HG03196 (cell line): ENCODE measurements around the gene PIP5K1B.
A peak's percentile ranks its signal among the peaks of the same experiment; 100 is the strongest.

Experiments
- ATAC-seq: cut with Tn5 transposase; IDR thresholded peaks from one replicate; pipeline ENCODE4 v1.9.1; 2021; ENCODE audit not compliant: unreplicated experiment

Gene PIP5K1B

DNA sequence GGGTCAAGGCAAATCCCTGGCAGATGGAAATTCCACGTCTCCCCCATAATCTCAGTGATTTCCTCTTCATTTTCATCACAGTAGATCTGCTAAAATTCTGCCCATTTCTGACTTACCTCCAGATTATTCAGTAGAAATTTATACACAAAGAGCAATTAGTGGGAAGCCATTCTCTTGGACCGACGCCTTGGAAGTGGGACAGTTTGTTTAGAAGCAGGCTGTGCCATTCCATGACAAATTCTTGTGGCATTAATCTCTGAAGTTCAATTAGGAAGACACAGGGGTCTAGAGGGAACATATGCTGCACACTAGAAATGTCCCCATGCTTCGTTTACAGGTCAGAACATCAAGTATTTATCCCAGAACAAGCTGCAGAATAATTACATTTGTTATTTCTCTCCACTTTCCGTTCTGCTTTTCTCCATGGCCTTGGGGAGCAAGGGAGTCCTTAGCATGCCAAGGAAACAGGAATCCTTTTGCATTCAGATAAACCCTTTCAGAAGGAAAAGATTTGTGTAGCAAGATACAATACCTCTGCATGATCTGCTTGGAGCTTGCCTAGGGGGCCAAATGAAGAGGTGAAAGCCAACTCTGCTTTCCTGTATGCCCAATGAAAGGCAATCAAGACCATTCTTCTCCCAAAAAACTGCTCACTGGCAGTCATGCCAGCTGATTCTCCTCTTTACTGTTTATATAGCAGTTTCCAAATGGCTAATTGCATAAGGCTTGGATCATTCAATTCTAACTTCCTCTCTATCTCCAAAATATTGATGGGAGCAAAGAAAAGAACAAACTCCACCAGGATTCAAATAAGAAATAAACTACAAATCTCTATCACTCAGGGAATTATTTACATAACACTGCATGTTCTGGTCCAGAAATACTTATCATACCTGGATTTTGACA is 311.4 kb downstream of the PIP5K1B start:
- ATAC-seq, result no peak

GRCh38 chr9:69018737-69019136 is 313.7 kb downstream of the PIP5K1B start:
- no peak for ATAC-seq

- no peak for ATAC-seq
These were observed 314.8 kb downstream of the PIP5K1B start for GRCh38 chr9:69019808-69020207.

GRCh38 chr9:69020301-69021145 is 315.5 kb downstream of the PIP5K1B start:
- no peak for ATAC-seq

DNA sequence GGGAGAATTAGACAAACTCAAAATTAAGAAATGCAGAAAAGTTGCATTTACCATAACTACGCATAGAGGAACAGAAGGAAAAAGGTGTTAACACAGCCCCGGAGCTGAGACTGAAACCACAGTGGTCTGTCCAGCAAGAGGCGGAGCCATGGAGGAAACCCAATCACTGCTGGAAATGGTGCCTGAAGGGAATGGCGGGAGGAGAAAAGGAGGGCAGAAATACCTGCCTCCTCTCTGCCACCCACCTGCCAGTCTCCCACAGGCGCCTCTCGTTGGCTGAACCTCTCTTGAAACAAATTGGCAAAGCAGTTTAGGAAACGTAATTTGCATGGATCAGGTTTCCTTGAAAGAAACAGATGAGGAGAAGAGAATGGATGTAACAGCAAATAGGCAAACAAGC is 318.6 kb downstream of the PIP5K1B start:
- ATAC-seq, result no peak

DNA sequence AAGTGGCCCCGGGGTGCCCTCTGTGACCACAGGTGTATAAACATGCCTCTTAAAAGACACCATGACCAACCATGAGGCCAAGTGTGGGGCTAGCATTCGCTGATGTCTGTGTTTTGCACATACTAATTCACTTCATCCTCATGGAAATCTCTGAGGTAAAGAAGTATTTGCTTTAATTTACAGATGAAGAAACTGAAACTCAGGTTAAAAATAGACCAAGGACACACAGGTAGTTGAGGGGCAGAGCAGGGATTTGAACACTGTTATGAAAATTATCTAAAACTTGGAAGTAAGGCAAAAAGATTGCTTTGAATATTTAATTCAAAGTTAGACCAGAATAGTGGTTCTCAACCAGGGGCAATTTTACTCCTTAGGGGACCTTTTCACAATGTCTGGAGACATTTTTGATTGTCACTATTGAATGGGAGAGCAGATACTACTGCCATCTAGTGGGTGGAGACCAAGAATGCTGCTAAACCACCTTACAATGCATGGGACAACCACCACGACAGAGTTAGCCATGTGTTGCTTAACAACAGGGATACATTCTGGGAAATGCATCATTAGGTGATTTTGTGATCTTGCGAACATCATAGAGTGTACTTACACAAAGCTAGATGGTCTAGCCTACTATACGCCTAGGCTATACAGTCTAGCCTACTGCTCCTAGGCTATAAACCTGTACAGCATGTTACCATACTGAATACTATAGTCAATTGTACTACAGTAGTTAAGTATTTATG is 322.5 kb downstream of the PIP5K1B start:
- ATAC-seq, result no peak

- ATAC-seq, result no peak
These were observed 323.7 kb downstream of the PIP5K1B start for GRCh38 chr9:69028754-69029153.

DNA sequence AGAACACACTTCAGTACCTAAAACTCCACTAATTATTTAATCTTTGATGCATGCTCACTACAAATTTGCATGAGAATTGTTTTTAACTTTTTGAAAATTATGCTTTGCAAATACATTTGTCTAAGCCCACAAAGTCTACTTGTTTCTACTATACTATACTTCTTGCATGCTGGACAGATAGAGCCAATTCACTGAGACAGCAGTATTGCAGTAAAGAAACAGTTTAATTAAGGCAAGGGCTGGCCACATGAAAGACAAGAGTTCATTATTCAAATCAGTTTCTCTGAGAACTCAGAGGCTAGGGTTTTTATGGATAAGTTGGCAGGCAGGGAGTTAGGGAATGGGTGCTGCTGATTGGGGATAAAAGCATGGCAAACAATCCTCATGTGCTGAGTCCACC is 324.5 kb downstream of the PIP5K1B start:
- no peak for ATAC-seq

GRCh38 chr9:69030851-69031645 is 326.0 kb downstream of the PIP5K1B start:
- ATAC-seq, result no peak

GRCh38 chr9:69034071-69034470 is 329.0 kb downstream of the PIP5K1B start:
- ATAC-seq, result no peak

DNA sequence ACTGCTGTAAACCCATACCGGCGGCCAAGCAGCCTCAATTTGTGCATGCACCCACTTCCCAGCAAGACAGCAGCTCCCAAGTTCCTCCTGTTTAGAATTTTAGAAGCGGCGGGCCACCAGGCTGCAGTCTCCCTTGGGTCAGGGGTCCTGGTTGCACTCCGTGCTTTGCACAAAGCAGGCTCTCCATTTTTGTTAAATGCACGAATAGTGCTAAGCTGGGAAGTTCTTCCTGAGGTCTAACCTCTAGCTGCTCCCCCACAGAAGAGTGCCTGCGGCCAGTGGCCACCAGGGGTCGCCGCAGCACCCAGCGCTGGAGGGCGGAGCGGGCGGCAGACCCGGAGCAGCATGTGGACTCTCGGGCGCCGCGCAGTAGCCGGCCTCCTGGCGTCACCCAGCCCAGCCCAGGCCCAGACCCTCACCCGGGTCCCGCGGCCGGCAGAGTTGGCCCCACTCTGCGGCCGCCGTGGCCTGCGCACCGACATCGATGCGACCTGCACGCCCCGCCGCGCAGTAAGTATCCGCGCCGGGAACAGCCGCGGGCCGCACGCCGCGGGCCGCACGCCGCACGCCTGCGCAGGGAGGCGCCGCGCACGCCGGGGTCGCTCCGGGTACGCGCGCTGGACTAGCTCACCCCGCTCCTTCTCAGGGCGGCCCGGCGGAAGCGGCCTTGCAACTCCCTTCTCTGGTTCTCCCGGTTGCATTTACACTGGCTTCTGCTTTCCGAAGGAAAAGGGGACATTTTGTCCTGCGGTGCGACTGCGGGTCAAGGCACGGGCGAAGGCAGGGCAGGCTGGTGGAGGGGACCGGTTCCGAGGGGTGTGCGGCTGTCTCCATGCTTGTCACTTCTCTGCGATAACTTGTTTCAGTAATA is 330.6 kb downstream of the PIP5K1B start, which contains the start of gene FXN:
Gene FXN, plus strand, starts transcription at position 315 of the 871 bp plus-strand sequence. Its CDS starts 31 bp downstream, at position 346.
- ATAC-seq, result peak; percentile 95

DNA sequence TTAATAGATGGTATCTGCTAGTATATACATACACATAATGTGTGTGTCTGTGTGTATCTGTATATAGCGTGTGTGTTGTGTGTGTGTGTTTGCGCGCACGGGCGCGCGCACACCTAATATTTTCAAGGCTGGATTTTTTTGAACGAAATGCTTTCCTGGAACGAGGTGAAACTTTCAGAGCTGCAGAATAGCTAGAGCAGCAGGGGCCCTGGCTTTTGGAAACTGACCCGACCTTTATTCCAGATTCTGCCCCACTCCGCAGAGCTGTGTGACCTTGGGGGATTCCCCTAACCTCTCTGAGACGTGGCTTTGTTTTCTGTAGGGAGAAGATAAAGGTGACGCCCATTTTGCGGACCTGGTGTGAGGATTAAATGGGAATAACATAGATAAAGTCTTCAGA is 331.3 kb downstream of the PIP5K1B start:
- ATAC-seq, result no peak

- no peak for ATAC-seq
These were observed 331.8 kb downstream of the PIP5K1B start for GRCh38 chr9:69036799-69037198.

- ATAC-seq, result no peak
These were observed 335.6 kb downstream of the PIP5K1B start for GRCh38 chr9:69040646-69041045.

DNA sequence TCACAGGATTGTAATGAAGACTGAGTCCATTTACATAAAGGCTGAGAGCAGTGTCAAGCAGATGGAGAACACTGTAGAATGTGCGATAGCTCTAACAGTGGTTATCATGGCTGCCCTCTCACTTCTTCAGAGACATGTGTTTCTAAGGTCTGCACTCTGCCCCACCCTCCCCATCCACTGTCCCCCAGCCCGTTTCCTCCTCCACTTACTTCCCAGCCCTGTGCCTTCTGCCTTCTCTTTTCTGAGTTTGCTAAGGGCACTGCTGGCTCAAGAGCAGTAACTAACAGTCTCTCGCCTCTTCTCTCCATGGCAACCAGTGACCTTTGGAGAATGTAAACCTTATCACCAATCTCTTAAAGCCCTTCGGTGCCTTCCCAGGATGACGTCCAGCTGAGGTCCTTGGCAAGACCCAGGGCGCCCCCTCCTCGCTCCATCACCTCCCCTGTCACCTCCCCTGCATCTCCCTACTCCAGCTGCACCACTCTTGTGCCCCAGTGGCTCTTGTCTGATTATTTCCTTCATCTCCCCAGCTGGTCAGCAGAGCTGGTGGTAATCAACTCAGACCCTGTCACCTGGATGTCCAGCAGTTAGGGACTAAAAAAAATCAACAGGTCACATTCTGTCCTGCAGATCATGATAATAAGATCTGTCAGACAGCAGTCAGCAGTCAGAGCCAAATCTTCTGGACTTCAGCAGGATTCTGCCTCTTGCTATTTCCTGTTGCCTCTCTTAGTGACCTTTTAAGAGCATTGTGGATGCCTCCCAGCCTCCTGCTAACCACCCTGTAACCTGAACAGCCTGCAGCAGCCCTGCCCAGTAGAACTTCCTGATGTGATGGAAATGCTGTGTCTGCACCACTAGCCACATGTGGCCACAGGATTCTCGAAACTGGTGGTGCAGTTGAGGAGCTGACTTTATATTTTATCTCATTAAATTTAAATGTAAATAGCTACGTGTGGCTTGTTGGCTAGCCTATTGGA is 339.5 kb downstream of the PIP5K1B start:
- ATAC-seq, result no peak

- no peak for ATAC-seq
These were observed 340.8 kb downstream of the PIP5K1B start for GRCh38 chr9:69045821-69046220.

- ATAC-seq, result no peak
These were observed 341.7 kb downstream of the PIP5K1B start for GRCh38 chr9:69046723-69047122.

- no peak for ATAC-seq
These were observed 342.3 kb downstream of the PIP5K1B start for GRCh38 chr9:69047371-69047770.
